SK-N-SH (cell line): ENCODE results near the gene MYO16. TPM values are rescaled to one million over a fixed set of nuclear protein-coding genes. Genes with fewer than 3 reads are reported as not detected.

Experiments
- CTCF ChIA-PET: fragments of 300-600, 350-600 bp; formaldehyde crosslinking; extraction: SDS; loops from one replicate; lab custom pipeline; 2021; lab: Yijun Ruan, JAX
- POLR2A ChIA-PET: fragments of 350-600 bp; sonication (Branson Sonifier 250); formaldehyde crosslinking; extraction: SDS; loops from one replicate; lab custom pipeline; 2020; ENCODE audit warnings: antibody characterized with exemption, inconsistent platforms; lab: Yijun Ruan, JAX
- DNase-seq: peaks from one replicate; pipeline ENCODE4 v3.0.0; 2012
- H2AFZ ChIP-seq: fragments of 200-600 bp; sonication (generic); 2 replicates; pipeline ENCODE4 v1.8.1; 2016; ENCODE audit warnings: antibody characterized with exemption, mild to moderate bottlenecking, low read depth
- H3F3A ChIP-seq: fragments of 200-600 bp; sonication (generic); replicated peaks from 2 replicates; pipeline ENCODE3; 2016; ENCODE audit warnings: antibody characterized with exemption, mild to moderate bottlenecking; ENCODE audit not compliant: insufficient read depth
- H3K27ac ChIP-seq, 2 experiments: fragments of 200-500 bp in 1 of 2; fragments of 200-600 bp in 1 of 2; sonication (Bioruptor generic) in 1 of 2; sonication (generic), shearing (Covaris generic) in 1 of 2; 2 replicates each; pipeline versions ENCODE4 v1.5.1 to v1.6.1; 2014 to 2016; ENCODE audit warnings: low read depth in 2 of 2, inconsistent platforms in 1 of 2, low read length in 1 of 2, mild to moderate bottlenecking in 1 of 2, mixed read lengths in 1 of 2
- H3K27me3 ChIP-seq: fragments of 200-600 bp; sonication (generic), shearing (Covaris generic); 2 replicates; pipeline ENCODE4 v1.6.1; 2016; ENCODE audit warnings: mixed run types; ENCODE audit not compliant: insufficient read depth
- H3K36me3 ChIP-seq, 2 experiments: fragments of 200-500 bp in 1 of 2; fragments of 200-600 bp in 1 of 2; sonication (Bioruptor generic) in 1 of 2; sonication (generic) in 1 of 2; replicated peaks in 1 of 2; 2 replicates each; pipeline versions ENCODE3 to v1.5.1; 2014 to 2016; ENCODE audit warnings: low read length in 1 of 2, mild to moderate bottlenecking in 1 of 2; ENCODE audit not compliant: insufficient read depth in 2 of 2, control insufficient read depth in 1 of 2
- H3K4me1 ChIP-seq, 2 experiments: fragments of 200-500 bp in 1 of 2; fragments of 200-600 bp in 1 of 2; sonication (Bioruptor generic) in 1 of 2; sonication (generic), shearing (Covaris generic) in 1 of 2; 2 replicates each; pipeline versions ENCODE4 v1.5.1 to v1.6.1; 2014 to 2016; ENCODE audit warnings: low read depth in 1 of 2, low read length in 1 of 2, mixed run types in 1 of 2; ENCODE audit not compliant: insufficient read depth in 2 of 2, control insufficient read depth in 1 of 2
- H3K4me2 ChIP-seq: fragments of 200-600 bp; sonication (generic), shearing (Covaris generic); 2 replicates; pipeline ENCODE4 v1.6.1; 2017; ENCODE audit warnings: mixed run types
- H3K4me3 ChIP-seq, 2 experiments: fragments of 200-500 bp in 1 of 2; fragments of 200-600 bp in 1 of 2; sonication (Bioruptor generic) in 1 of 2; sonication (generic), shearing (Covaris generic) in 1 of 2; 2 replicates each; pipeline versions ENCODE4 v1.5.1 to v1.8.1; 2014 to 2016; ENCODE audit warnings: low read depth in 2 of 2, inconsistent platforms in 1 of 2, low read length in 1 of 2, mild to moderate bottlenecking in 1 of 2, mixed read lengths in 1 of 2, moderate library complexity in 1 of 2
- H3K79me2 ChIP-seq: fragments of 200-600 bp; sonication (generic); 2 replicates; pipeline ENCODE4 v1.8.1; 2017; ENCODE audit warnings: mild to moderate bottlenecking; ENCODE audit not compliant: insufficient read depth
- H3K9ac ChIP-seq: fragments of 200-600 bp; sonication (generic); 2 replicates; pipeline ENCODE4 v1.6.1; 2017; ENCODE audit warnings: mixed run types
- H3K9me2 ChIP-seq: fragments of 200-600 bp; sonication (generic); 2 replicates; pipeline ENCODE4 v1.6.1; 2017; ENCODE audit warnings: mixed run types
- H3K9me3 ChIP-seq: fragments of 200-600 bp; sonication (generic); 2 replicates; pipeline ENCODE4 v1.6.1; 2017; ENCODE audit warnings: mixed run types, mild to moderate bottlenecking, moderate library complexity
- H4K20me1 ChIP-seq: fragments of 200-600 bp; sonication (generic); 2 replicates; pipeline ENCODE4 v1.6.1; 2017; ENCODE audit warnings: mild to moderate bottlenecking, mixed run types; ENCODE audit not compliant: insufficient read depth
- CTCF ChIP-seq: fragments of 200-600 bp; sonication (generic); IDR thresholded peaks from 2 replicates; pipeline ENCODE4 v1.6.1; 2017; ENCODE audit warnings: antibody characterized with exemption, mild to moderate bottlenecking, moderate library complexity
- ELF1 ChIP-seq: IDR thresholded peaks from 2 replicates; pipeline ENCODE4 v1.4.0; 2012
- FOSL2 ChIP-seq: IDR thresholded peaks from 2 replicates; pipeline ENCODE4 v1.4.0; 2012; ENCODE audit warnings: low read depth, mild to moderate bottlenecking, moderate library complexity, borderline replicate concordance
- FOXM1 ChIP-seq: IDR thresholded peaks from 2 replicates; pipeline ENCODE4 v1.4.0; 2012; ENCODE audit warnings: low read depth, mild to moderate bottlenecking
- GABPA ChIP-seq: IDR thresholded peaks from 2 replicates; pipeline ENCODE4 v1.4.0; 2012; ENCODE audit warnings: low read depth, mild to moderate bottlenecking
- GATA2 ChIP-seq: sonication (generic); formaldehyde crosslinking; IDR thresholded peaks from 2 replicates; pipeline ENCODE4 v1.5.0; 2020; ENCODE audit warnings: mild to moderate bottlenecking, missing genetic modification reagents
- MAX ChIP-seq: IDR thresholded peaks from 2 replicates; pipeline ENCODE4 v1.4.0; 2012; ENCODE audit warnings: low read depth
- MEF2A ChIP-seq: IDR thresholded peaks from 2 replicates; pipeline ENCODE4 v1.4.0; 2012; ENCODE audit warnings: low read depth, borderline replicate concordance
- NFIC ChIP-seq: IDR thresholded peaks from 2 replicates; pipeline ENCODE4 v1.4.0; 2012; ENCODE audit warnings: borderline replicate concordance
- NRF1 ChIP-seq: IDR thresholded peaks from 2 replicates; pipeline ENCODE4 v1.6.1; 2012; ENCODE audit warnings: low read depth, mild to moderate bottlenecking, low read length
- PBX3 ChIP-seq: IDR thresholded peaks from 2 replicates; pipeline ENCODE4; 2012
- SIN3A ChIP-seq: IDR thresholded peaks from 2 replicates; pipeline ENCODE4 v1.6.1; 2012; ENCODE audit warnings: low read depth, mild to moderate bottlenecking, low read length, moderate library complexity, borderline replicate concordance
- SMC3 ChIP-seq: IDR thresholded peaks from 2 replicates; pipeline ENCODE4 v1.6.1; 2012; ENCODE audit warnings: low read depth, low read length, improper control_type of control experiment
- TAF1 ChIP-seq: IDR thresholded peaks from 2 replicates; pipeline ENCODE4 v1.6.1; 2012; ENCODE audit warnings: low read depth, mild to moderate bottlenecking, low read length, moderate library complexity, borderline replicate concordance
- TCF12 ChIP-seq: IDR thresholded peaks from 2 replicates; pipeline ENCODE4 v1.4.0; 2012
- TEAD4 ChIP-seq: IDR thresholded peaks from 2 replicates; pipeline ENCODE4 v1.4.0; 2012; ENCODE audit warnings: mild to moderate bottlenecking, borderline replicate concordance; ENCODE audit not compliant: insufficient read depth
- ZBTB33 ChIP-seq: IDR thresholded peaks from 2 replicates; pipeline ENCODE4 v1.4.0; 2012; ENCODE audit warnings: low read depth, borderline replicate concordance
- WGBS: methylation state at CpG from one replicate; pipeline ENCODE4 v1.1.6; 2017; ENCODE audit warnings: low lambda C conversion rate; 5-methylcytosine and 5-hydroxymethylcytosine counted together
- polyA plus RNA-seq, 3 experiments: library from polyadenylated mRNA; depleted of rRNA; stranded (reverse); fragments of >200 nt; gene quantifications; 2 replicates each; pipeline ENCODE4 v1.2.3, GENCODE V29; 2012

The MYO16 gene
- polyA plus RNA-seq, 1 of the 3 experiments (the other 2 are of a cell fraction): 0.07 TPM

GRCh38 chr13:108677806-108678205 lies 48.4 kb downstream of the MYO16 start:
- Histone ChIP-seq H3F3A (no peaks in the 10 kb centered on the region), H3K4me3 (no peak overlapping the region), H3K79me2 (no peaks in the 10 kb centered on the region), H3K36me3 (no peaks in the 10 kb centered on the region), H3K27me3 (no peaks in the 10 kb centered on the region; the same call in 1 of the 2 replicates), H3K27ac (no peak overlapping the region), H3K9me2 (no peaks in the 10 kb centered on the region), H3K9me3 (no peaks in the 10 kb centered on the region), H2AFZ (no peak overlapping the region), H3K4me2 (no peak overlapping the region), H4K20me1 (no peaks in the 10 kb centered on the region), H3K9ac (no peak overlapping the region), H3K4me1 (peaks cover 0 to 4% of the 10 kb centered on the region in 2 experiments; a peak in 1 of 4 replicates)
- TF ChIP-seq TCF12 (no peak), PBX3 (no peak), ELF1 (no peak)
- ChIA-PET POLR2A (no interaction called here), CTCF (no interaction called here)
- WGBS: 33% methylated on average over 3 of the region's 3 CpGs
- no peak for DNase-seq

GRCh38 chr13:108680011-108680410 lies 50.6 kb downstream of the MYO16 start:
- no peak overlapping the region for H3K4me2 ChIP-seq
- H3K4me3 ChIP-seq: no peak overlapping the region
- ChIA-PET POLR2A (no interaction called here), CTCF (interaction anchor here (1.1 to 1.3 kb wide), 2 partner anchors 71 to 338 kb away, joined by 3 read pairs; no protein-coding TSS in a partner anchor)
- no peaks in the 10 kb centered on the region for H3K79me2 ChIP-seq
- H3K27ac ChIP-seq: no peak overlapping the region
- WGBS: 0% methylated on average over 1 of the region's 1 CpG
- no peaks in the 10 kb centered on the region for H3K27me3 ChIP-seq
- H2AFZ ChIP-seq: no peak overlapping the region
- H3K4me1 ChIP-seq: peaks cover 0 to 4% of the 10 kb centered on the region in 2 experiments; a peak in 1 of 4 replicates
- no peaks in the 10 kb centered on the region for H3F3A ChIP-seq
- no peak overlapping the region for H3K9ac ChIP-seq
- H3K9me2 ChIP-seq: no peaks in the 10 kb centered on the region
- no peaks in the 10 kb centered on the region for H3K36me3 ChIP-seq
- no peaks in the 10 kb centered on the region for H3K9me3 ChIP-seq
- peak; percentile 12 for DNase-seq
- no peaks in the 10 kb centered on the region for H4K20me1 ChIP-seq
- no peak for TF ChIP-seq CTCF
- TF ChIP-seq NFIC: no peak
- TF ChIP-seq ELF1: no peak
- no peak for TF ChIP-seq GABPA
- no peak for TF ChIP-seq SIN3A
- no peak for TF ChIP-seq NRF1
- TF ChIP-seq TEAD4: no peak
- no peak for TF ChIP-seq TAF1
- no peak for TF ChIP-seq FOSL2
- TF ChIP-seq MAX: no peak
- no peak for TF ChIP-seq TCF12
- no peak for TF ChIP-seq GATA2
- TF ChIP-seq FOXM1: no peak
- no peak for TF ChIP-seq SMC3
- no peak for TF ChIP-seq ZBTB33
- no peak for TF ChIP-seq MEF2A
